ENCODE data around the gene ABCA1.
A peak's percentile ranks its signal among the peaks of the same experiment; 100 is the strongest.
"Not testable (repeated sequence)": the region's sequence is repeated elsewhere in the genome, so short reads cannot be mapped to it uniquely, and the experiment has no call there.

The ABCA1 gene

GRCh38 chr9:104795857-104796256 lies 132.1 kb downstream of the ABCA1 start:
- DNase-seq (ENCODE audit: low read depth in 2 of 2) = no peak

GRCh38 chr9:104795082-104795481 lies 132.9 kb downstream of the ABCA1 start:
- no peak for DNase-seq (ENCODE audit: low read depth in 2 of 2)

- no peak for DNase-seq (ENCODE audit: low read depth in 2 of 2)
Measured at GRCh38 chr9:104794070-104794469, 133.9 kb downstream of the ABCA1 start.

GRCh38 chr9:104788251-104788650 lies 139.7 kb downstream of the ABCA1 start:
- DNase-seq (ENCODE audit: low read depth in 2 of 2) = no peak

- no peak for DNase-seq (ENCODE audit: low read depth in 2 of 2)
Measured at GRCh38 chr9:104787306-104788015, 140.5 kb downstream of the ABCA1 start.

- DNase-seq (ENCODE audit: low read depth in 2 of 2) = no peak
Measured at GRCh38 chr9:104786293-104786692, 141.7 kb downstream of the ABCA1 start.

GRCh38 chr9:104784098-104784497 lies 143.9 kb downstream of the ABCA1 start:
- DNase-seq (ENCODE audit: low read depth in 2 of 2) = no peak

GRCh38 chr9:104783588-104783987 lies 144.4 kb downstream of the ABCA1 start:
- no peak for DNase-seq (ENCODE audit: low read depth in 2 of 2)

- DNase-seq (ENCODE audit: low read depth in 2 of 2) = peak in 1 of 2 experiments; percentile 19
Measured at GRCh38 chr9:104780796-104781395, 147.1 kb downstream of the ABCA1 start.

GRCh38 chr9:104779946-104780535 lies 147.9 kb downstream of the ABCA1 start:
- DNase-seq (ENCODE audit: low read depth in 2 of 2) = no peak

- DNase-seq (ENCODE audit: low read depth in 2 of 2) = no peak
Measured at GRCh38 chr9:104779334-104779733, 148.6 kb downstream of the ABCA1 start.

- no peak for DNase-seq (ENCODE audit: low read depth in 2 of 2)
Measured at GRCh38 chr9:104778802-104779201, 149.2 kb downstream of the ABCA1 start.

GRCh38 chr9:104776797-104777196 lies 151.2 kb downstream of the ABCA1 start:
- no peak for DNase-seq (ENCODE audit: low read depth in 2 of 2)

- DNase-seq (ENCODE audit: low read depth in 2 of 2) = no peak
Measured at GRCh38 chr9:104775976-104776375, 152.0 kb downstream of the ABCA1 start.

- no peak for DNase-seq (ENCODE audit: low read depth in 2 of 2)
Measured at GRCh38 chr9:104775574-104775936, 152.4 kb downstream of the ABCA1 start.

- DNase-seq (ENCODE audit: low read depth in 2 of 2) = no peak
Measured at GRCh38 chr9:104774831-104775573, 153.0 kb downstream of the ABCA1 start.

GRCh38 chr9:104774132-104774531 lies 153.8 kb downstream of the ABCA1 start:
- DNase-seq (ENCODE audit: low read depth in 2 of 2) = no peak

GRCh38 chr9:104772714-104773510 lies 155.0 kb downstream of the ABCA1 start:
- DNase-seq (ENCODE audit: low read depth in 2 of 2) = no peak

GRCh38 chr9:104769655-104770054 lies 158.3 kb downstream of the ABCA1 start:
- DNase-seq (ENCODE audit: low read depth in 2 of 2) = no peak

- not testable (repeated sequence) for DNase-seq (ENCODE audit: low read depth in 2 of 2)
Measured at GRCh38 chr9:104769029-104769428, 158.9 kb downstream of the ABCA1 start.

GRCh38 chr9:104767507-104767906 lies 160.4 kb downstream of the ABCA1 start:
- DNase-seq (ENCODE audit: low read depth in 2 of 2) = no peak

- DNase-seq (ENCODE audit: low read depth in 2 of 2) = no peak
Measured at GRCh38 chr9:104766025-104766424, 161.9 kb downstream of the ABCA1 start.
